Neutrophil (primary cell): Measurements from ENCODE around the gene CCDC88C.

Source experiments
- H3K27ac ChIP-seq: fragments of 200-600 bp; sonication (generic); 2 replicates; pipeline ENCODE4 v1.5.1; 2016; ENCODE audit warnings: mild to moderate bottlenecking, moderate library complexity
- H3K27me3 ChIP-seq: fragments of 200-600 bp; sonication (generic); 2 replicates; pipeline ENCODE4 v1.6.0; 2016; ENCODE audit warnings: mild to moderate bottlenecking
- H3K36me3 ChIP-seq: fragments of 200-600 bp; sonication (generic); 2 replicates; pipeline ENCODE4 v1.5.1; 2017
- H3K4me1 ChIP-seq, 2 experiments: fragments of 200-600 bp in 1 of 2; sonication (generic) in 1 of 2; 1 replicate in 1 of 2; 2 replicates in 1 of 2; pipeline versions ENCODE4 v1.5.1 to v1.6.1; 2013 to 2016; ENCODE audit warnings: low read depth in 1 of 2, low read length in 1 of 2, mild to moderate bottlenecking in 1 of 2, moderate library complexity in 1 of 2; ENCODE audit not compliant: control insufficient read depth in 1 of 2, insufficient read depth in 1 of 2
- H3K4me3 ChIP-seq, 2 experiments: fragments of 200-600 bp in 1 of 2; sonication (generic) in 1 of 2; 1 replicate in 1 of 2; 2 replicates in 1 of 2; pipeline ENCODE4 v1.5.1; 2013 to 2016; ENCODE audit warnings: low read depth in 1 of 2, low read length in 1 of 2, mild to moderate bottlenecking in 1 of 2, moderate library complexity in 1 of 2
- H3K9me3 ChIP-seq: fragments of 200-600 bp; sonication (generic); 2 replicates; pipeline ENCODE4 v1.5.1; 2016
- CTCF ChIP-seq: fragments of 200-600 bp; sonication (generic); IDR thresholded peaks from 2 replicates; pipeline ENCODE4 v1.5.1; 2016; ENCODE audit warnings: antibody characterized with exemption

Gene CCDC88C

GRCh38 chr14:91349481-91350074, 68.0 kb downstream of the CCDC88C start:
- Histone ChIP-seq H3K4me3 (no peak overlapping the region), H3K36me3 (peaks cover 22% of the 10 kb centered on the region), H3K4me1 (peaks cover 17 to 26% of the 10 kb centered on the region in 2 experiments), H3K27ac (peak overlapping the region; percentile 39), H3K9me3 (no peaks in the 10 kb centered on the region), H3K27me3 (no peaks in the 10 kb centered on the region)
- TF ChIP-seq CTCF: no peak

- peak overlapping the region; percentile 39 for H3K27ac ChIP-seq
Measured at GRCh38 chr14:91348845-91349465, 68.7 kb downstream of the CCDC88C start.

GRCh38 chr14:91346838-91347173, 70.8 kb downstream of the CCDC88C start:
- no peak for TF ChIP-seq CTCF
- Histone ChIP-seq H3K4me1 (peaks cover 17 to 26% of the 10 kb centered on the region in 2 experiments), H3K4me3 (no peak overlapping the region), H3K27me3 (no peaks in the 10 kb centered on the region), H3K9me3 (no peaks in the 10 kb centered on the region), H3K27ac (no peak overlapping the region), H3K36me3 (peaks cover 13% of the 10 kb centered on the region)

More at GRCh38 chr14:91348845-91349465, 68.7 kb downstream of the CCDC88C start:
- peaks cover 17 to 26% of the 10 kb centered on the region in 2 experiments for H3K4me1 ChIP-seq
- no peaks in the 10 kb centered on the region for H3K27me3 ChIP-seq
- H3K36me3 ChIP-seq: peaks cover 16% of the 10 kb centered on the region
- no peaks in the 10 kb centered on the region for H3K9me3 ChIP-seq
- no peak for TF ChIP-seq CTCF
- no peak overlapping the region for H3K4me3 ChIP-seq

GRCh38 chr14:91344096-91344495, 73.5 kb downstream of the CCDC88C start:
- Histone ChIP-seq H3K27me3 (no peaks in the 10 kb centered on the region), H3K9me3 (no peaks in the 10 kb centered on the region), H3K4me3 (no peak overlapping the region), H3K36me3 (peaks cover 33% of the 10 kb centered on the region), H3K27ac (no peak overlapping the region), H3K4me1 (peaks cover 2 to 7% of the 10 kb centered on the region in 2 experiments)
- TF ChIP-seq CTCF: no peak

- Histone ChIP-seq H3K36me3 (peaks cover 44% of the 10 kb centered on the region), H3K27ac (no peak overlapping the region)
Measured at GRCh38 chr14:91343051-91343450, 74.6 kb downstream of the CCDC88C start.

More at GRCh38 chr14:91343051-91343450, 74.6 kb downstream of the CCDC88C start:
- no peak for TF ChIP-seq CTCF
- no peak overlapping the region for H3K4me3 ChIP-seq
- no peaks in the 10 kb centered on the region for H3K4me1 ChIP-seq
- H3K9me3 ChIP-seq: no peaks in the 10 kb centered on the region
- no peaks in the 10 kb centered on the region for H3K27me3 ChIP-seq
